ENCODE data around the gene CISH.

CISH gene

GRCh38 chr3:50656417-50657195 lies 45.0 kb upstream of the CISH start (continued):
- TF ChIP-seq TSHZ2 (CRISPR knock-in tag; IDR thresholded peaks at IDR 0.05), result no peak
- TF ChIP-seq OSR1 (CRISPR knock-in tag; IDR thresholded peaks at IDR 0.05), result no peak
- TF ChIP-seq BACH2 (CRISPR knock-in tag; IDR thresholded peaks at IDR 0.05; ENCODE audit: borderline replicate concordance), result no peak

GRCh38 chr3:50655009-50655830 lies 43.6 kb upstream of the CISH start:
- no peak for ATAC-seq
- TF ChIP-seq ZNF565 (CRISPR knock-in tag; conservative IDR thresholded peaks at IDR 0.05; ENCODE audit: low read depth) (no peak), PPARA (CRISPR knock-in tag; IDR thresholded peaks at IDR 0.05; ENCODE audit: borderline replicate concordance) (no peak), ARNTL (CRISPR knock-in tag; IDR thresholded peaks at IDR 0.05; ENCODE audit: borderline replicate concordance, low read depth) (no peak), GLIS3 (CRISPR knock-in tag; IDR thresholded peaks at IDR 0.05) (no peak), BACH2 (CRISPR knock-in tag; IDR thresholded peaks at IDR 0.05; ENCODE audit: borderline replicate concordance) (no peak), CSDC2 (CRISPR knock-in tag; IDR thresholded peaks at IDR 0.05) (no peak), TOX (CRISPR knock-in tag; IDR thresholded peaks at IDR 0.05; ENCODE audit: borderline replicate concordance) (no peak), CREB5 (CRISPR knock-in tag; IDR thresholded peaks at IDR 0.05; ENCODE audit: low read depth) (no peak), TCF4 (CRISPR knock-in tag; IDR thresholded peaks at IDR 0.05; ENCODE audit: borderline replicate concordance) (no peak), ZC3H10 (CRISPR knock-in tag; IDR thresholded peaks at IDR 0.05) (no peak), POU6F1 (CRISPR knock-in tag; IDR thresholded peaks at IDR 0.05; ENCODE audit: borderline replicate concordance, low read depth) (no peak), ZNF70 (CRISPR knock-in tag; IDR thresholded peaks at IDR 0.05) (no peak), CSRNP3 (CRISPR knock-in tag; IDR thresholded peaks at IDR 0.05) (no peak), RARB (CRISPR knock-in tag; IDR thresholded peaks at IDR 0.05) (no peak), ISL1 (CRISPR knock-in tag; IDR thresholded peaks at IDR 0.05) (no peak), TSHZ2 (CRISPR knock-in tag; IDR thresholded peaks at IDR 0.05) (no peak), ESRRG (CRISPR knock-in tag; IDR thresholded peaks at IDR 0.05) (no peak), ZFP30 (CRISPR knock-in tag; IDR thresholded peaks at IDR 0.05) (no peak)
